Neural progenitor cell (in vitro differentiated cells): ENCODE results near the gene MCUR1. TPM values are rescaled to one million over a fixed set of nuclear protein-coding genes. Genes with fewer than 3 reads are reported as not detected.

Experiments used
- DNase-seq: peaks from one replicate; pipeline ENCODE4 v3.0.0-alpha.2; 2016; ENCODE audit warnings: low spot score
- H2AFZ ChIP-seq: fragments of 200-600 bp; sonication (generic); replicated peaks from 2 replicates; pipeline ENCODE4 v1.6.1; 2016; ENCODE audit warnings: antibody characterized with exemption
- H3F3A ChIP-seq: fragments of 200-600 bp; sonication (generic); 2 replicates; pipeline ENCODE4 v1.6.1; 2016; ENCODE audit warnings: antibody characterized with exemption, low read depth
- H3K27ac ChIP-seq: fragments of 200-600 bp; sonication (generic); 2 replicates; pipeline ENCODE4 v1.5.1; 2016; ENCODE audit warnings: mild to moderate bottlenecking
- H3K27me3 ChIP-seq: fragments of 200-600 bp; sonication (generic); 2 replicates; pipeline ENCODE4 v1.6.1; 2016; ENCODE audit warnings: mild to moderate bottlenecking, moderate library complexity
- H3K36me3 ChIP-seq: fragments of 200-600 bp; sonication (generic); 2 replicates; pipeline ENCODE4 v1.5.1; 2016
- H3K4me1 ChIP-seq: fragments of 200-600 bp; sonication (generic); 2 replicates; pipeline ENCODE4 v1.6.1; 2016; ENCODE audit warnings: mixed run types
- H3K4me2 ChIP-seq: fragments of 200-600 bp; sonication (generic); 2 replicates; pipeline ENCODE4 v1.6.1; 2016
- H3K4me3 ChIP-seq: fragments of 200-600 bp; sonication (generic); 2 replicates; pipeline ENCODE4 v1.5.1; 2016
- H3K79me2 ChIP-seq: fragments of 200-600 bp; sonication (generic); 2 replicates; pipeline ENCODE4 v1.6.1; 2016; ENCODE audit warnings: low read depth
- H3K9ac ChIP-seq: fragments of 200-600 bp; sonication (generic); 2 replicates; pipeline ENCODE4 v1.6.1; 2016
- H3K9me3 ChIP-seq: fragments of 200-600 bp; sonication (generic); 2 replicates; pipeline ENCODE4 v1.5.1; 2016; ENCODE audit warnings: low read depth
- H4K20me1 ChIP-seq: fragments of 200-600 bp; sonication (generic); 2 replicates; pipeline ENCODE4 v1.6.1; 2016; ENCODE audit warnings: low read depth
- H3K27ac Mint-ChIP-seq: 3 replicates; pipeline ENCODE4 v1.8.0; 2021; ENCODE audit warnings: mixed read lengths
- H3K27me3 Mint-ChIP-seq: 2 replicates; pipeline ENCODE4 v1.8.0; 2022; ENCODE audit warnings: low read depth, mild to moderate bottlenecking, inconsistent platforms, moderate library complexity, mixed read lengths; ENCODE audit not compliant: insufficient read depth
- H3K36me3 Mint-ChIP-seq: 3 replicates; pipeline ENCODE4 v1.8.0; 2021; ENCODE audit warnings: mixed read lengths
- H3K4me1 Mint-ChIP-seq: 3 replicates; pipeline ENCODE4 v1.8.0; 2021; ENCODE audit warnings: mixed read lengths
- H3K4me3 Mint-ChIP-seq: 3 replicates; pipeline ENCODE4 v1.8.0; 2021; ENCODE audit warnings: mild to moderate bottlenecking, moderate library complexity, mixed read lengths
- H3K9me3 Mint-ChIP-seq: 3 replicates; pipeline ENCODE4 v1.8.0; 2020; ENCODE audit warnings: mixed read lengths
- EZH2 ChIP-seq: fragments of 200-600 bp; sonication (generic); IDR thresholded peaks from 2 replicates; pipeline ENCODE4 v1.6.1; 2017; ENCODE audit warnings: antibody characterized with exemption, mild to moderate bottlenecking, moderate library complexity
- EZH2phosphoT487 ChIP-seq: fragments of 200-600 bp; sonication (generic); IDR thresholded peaks from 2 replicates; pipeline ENCODE4 v1.6.1; 2017; ENCODE audit warnings: antibody characterized with exemption
- total RNA-seq: library from RNA; depleted of rRNA; stranded (reverse); fragments of >200 nt; gene quantifications from 2 replicates; pipeline ENCODE4 v1.2.3, GENCODE V29; 2015; ENCODE audit warnings: low replicate concordance
- TF ChIP-seq, protein P1 (sequence below): fragments of 200-600 bp; sonication (generic); IDR thresholded peaks from 2 replicates; pipeline ENCODE4 v1.5.1; 2017; ENCODE audit warnings: antibody characterized with exemption, mild to moderate bottlenecking

MCUR1 gene
- total RNA-seq, 1 donor from 2014 or later, result 16.2 TPM

DNA sequence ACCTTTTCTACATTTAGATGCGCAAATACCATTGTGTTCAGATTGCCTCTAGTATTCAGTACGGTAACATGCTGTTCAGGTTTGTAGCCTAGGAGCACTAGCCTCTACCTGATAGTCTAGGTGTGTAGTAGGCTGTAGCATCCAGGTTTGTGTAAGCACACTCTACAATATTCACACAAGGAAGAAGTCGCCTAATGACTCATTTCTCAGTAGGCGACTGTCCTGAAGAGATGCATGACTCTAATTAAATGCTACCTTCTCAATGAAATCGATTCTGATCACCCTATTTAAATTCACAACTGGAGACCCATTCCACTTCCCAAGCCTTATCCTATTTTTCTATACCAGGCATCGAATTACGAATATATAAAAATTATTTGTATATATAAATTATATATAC lies 1.3 kb downstream of the MCUR1 start:
- Mint-ChIP-seq H3K36me3 (peaks cover 11% of the 10 kb centered on the region), H3K9me3 (no peaks in the 10 kb centered on the region), H3K4me3 (peak overlapping the region; percentile 95), H3K27me3 (peaks cover 3% of the 10 kb centered on the region), H3K27ac (peak overlapping the region; percentile 67), H3K4me1 (peaks cover 30% of the 10 kb centered on the region)
- DNase-seq, result no peak
- peaks cover 26% of the 10 kb centered on the region for H4K20me1 ChIP-seq
- H3K9me3 ChIP-seq, result no peaks in the 10 kb centered on the region
- H2AFZ ChIP-seq, result no peak overlapping the region
- TF ChIP-seq EZH2phosphoT487, result no peak
- TF ChIP-seq, protein P1, sequence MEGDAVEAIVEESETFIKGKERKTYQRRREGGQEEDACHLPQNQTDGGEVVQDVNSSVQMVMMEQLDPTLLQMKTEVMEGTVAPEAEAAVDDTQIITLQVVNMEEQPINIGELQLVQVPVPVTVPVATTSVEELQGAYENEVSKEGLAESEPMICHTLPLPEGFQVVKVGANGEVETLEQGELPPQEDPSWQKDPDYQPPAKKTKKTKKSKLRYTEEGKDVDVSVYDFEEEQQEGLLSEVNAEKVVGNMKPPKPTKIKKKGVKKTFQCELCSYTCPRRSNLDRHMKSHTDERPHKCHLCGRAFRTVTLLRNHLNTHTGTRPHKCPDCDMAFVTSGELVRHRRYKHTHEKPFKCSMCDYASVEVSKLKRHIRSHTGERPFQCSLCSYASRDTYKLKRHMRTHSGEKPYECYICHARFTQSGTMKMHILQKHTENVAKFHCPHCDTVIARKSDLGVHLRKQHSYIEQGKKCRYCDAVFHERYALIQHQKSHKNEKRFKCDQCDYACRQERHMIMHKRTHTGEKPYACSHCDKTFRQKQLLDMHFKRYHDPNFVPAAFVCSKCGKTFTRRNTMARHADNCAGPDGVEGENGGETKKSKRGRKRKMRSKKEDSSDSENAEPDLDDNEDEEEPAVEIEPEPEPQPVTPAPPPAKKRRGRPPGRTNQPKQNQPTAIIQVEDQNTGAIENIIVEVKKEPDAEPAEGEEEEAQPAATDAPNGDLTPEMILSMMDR, result no peak
- no peak for TF ChIP-seq EZH2
- H3K4me2 ChIP-seq, result peak overlapping the region; percentile 83
- H3K36me3 ChIP-seq, result peaks cover 2% of the 10 kb centered on the region
- H3K4me3 ChIP-seq, result peak overlapping the region; percentile 96
- H3K4me1 ChIP-seq, result peaks cover 16% of the 10 kb centered on the region
- H3K9ac ChIP-seq, result no peak overlapping the region
- H3K27ac ChIP-seq, result no peak overlapping the region
- H3K27me3 ChIP-seq, result no peaks in the 10 kb centered on the region
- H3F3A ChIP-seq, result peaks cover 22% of the 10 kb centered on the region
- H3K79me2 ChIP-seq, result peaks cover 55% of the 10 kb centered on the region

DNA sequence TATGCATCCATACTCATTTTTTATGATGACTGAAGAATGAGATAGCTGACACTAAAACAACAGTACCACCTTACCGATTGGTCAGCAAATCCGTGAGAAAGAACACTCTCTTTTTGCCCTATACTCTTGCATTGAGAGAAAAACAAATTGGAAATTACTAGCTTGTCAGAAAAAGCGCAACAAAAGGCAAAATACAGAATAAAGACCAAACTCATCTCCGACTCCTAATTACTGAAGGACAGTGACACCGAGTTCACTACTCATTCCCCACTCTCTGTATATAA lies 2.1 kb downstream of the MCUR1 start:
- Histone ChIP-seq H4K20me1 (peaks cover 26% of the 10 kb centered on the region), H3K9ac (no peak overlapping the region), H3K4me3 (peak overlapping the region; percentile 96), H3K27me3 (no peaks in the 10 kb centered on the region), H3K27ac (no peak overlapping the region), H2AFZ (no peak overlapping the region), H3K9me3 (no peaks in the 10 kb centered on the region), H3K4me1 (peaks cover 16% of the 10 kb centered on the region), H3F3A (peaks cover 22% of the 10 kb centered on the region), H3K4me2 (peak overlapping the region; percentile 83), H3K79me2 (peaks cover 62% of the 10 kb centered on the region), H3K36me3 (peaks cover 2% of the 10 kb centered on the region)
- H3K9me3 Mint-ChIP-seq, result no peaks in the 10 kb centered on the region
- peak overlapping the region; percentile 95 for H3K4me3 Mint-ChIP-seq
- TF ChIP-seq EZH2 (no peak), EZH2phosphoT487 (no peak)
- TF ChIP-seq, protein P1, result no peak
- H3K4me1 Mint-ChIP-seq, result peaks cover 30% of the 10 kb centered on the region
- peaks cover 15% of the 10 kb centered on the region for H3K36me3 Mint-ChIP-seq
- H3K27me3 Mint-ChIP-seq, result peaks cover 3% of the 10 kb centered on the region
- no peak for DNase-seq
- H3K27ac Mint-ChIP-seq, result no peak overlapping the region

- Mint-ChIP-seq H3K9me3 (no peaks in the 10 kb centered on the region), H3K36me3 (peaks cover 19% of the 10 kb centered on the region), H3K27me3 (peaks cover 3% of the 10 kb centered on the region), H3K4me1 (peaks cover 30% of the 10 kb centered on the region), H3K27ac (no peak overlapping the region), H3K4me3 (peak overlapping the region; percentile 49)
- Histone ChIP-seq H3K79me2 (peaks cover 62% of the 10 kb centered on the region), H3K36me3 (peaks cover 2% of the 10 kb centered on the region), H3K4me1 (peaks cover 16% of the 10 kb centered on the region), H2AFZ (no peak overlapping the region), H3F3A (peaks cover 22% of the 10 kb centered on the region), H4K20me1 (peaks cover 26% of the 10 kb centered on the region), H3K27ac (no peak overlapping the region), H3K9ac (no peak overlapping the region), H3K9me3 (no peaks in the 10 kb centered on the region), H3K4me2 (peak overlapping the region; percentile 83), H3K4me3 (no peak overlapping the region), H3K27me3 (no peaks in the 10 kb centered on the region)
- DNase-seq, result no peak
- TF ChIP-seq EZH2phosphoT487 (no peak), EZH2 (no peak)
- TF ChIP-seq, protein P1, result no peak
These were observed 2.6 kb downstream of the MCUR1 start for GRCh38 chr6:13811627-13812358.
